ENCODE measurements around the gene ZSWIM7.
"Not testable (repeated sequence)": the region's sequence is repeated elsewhere in the genome, so short reads cannot be mapped to it uniquely, and the experiment has no call there.

Gene ZSWIM7

DNA sequence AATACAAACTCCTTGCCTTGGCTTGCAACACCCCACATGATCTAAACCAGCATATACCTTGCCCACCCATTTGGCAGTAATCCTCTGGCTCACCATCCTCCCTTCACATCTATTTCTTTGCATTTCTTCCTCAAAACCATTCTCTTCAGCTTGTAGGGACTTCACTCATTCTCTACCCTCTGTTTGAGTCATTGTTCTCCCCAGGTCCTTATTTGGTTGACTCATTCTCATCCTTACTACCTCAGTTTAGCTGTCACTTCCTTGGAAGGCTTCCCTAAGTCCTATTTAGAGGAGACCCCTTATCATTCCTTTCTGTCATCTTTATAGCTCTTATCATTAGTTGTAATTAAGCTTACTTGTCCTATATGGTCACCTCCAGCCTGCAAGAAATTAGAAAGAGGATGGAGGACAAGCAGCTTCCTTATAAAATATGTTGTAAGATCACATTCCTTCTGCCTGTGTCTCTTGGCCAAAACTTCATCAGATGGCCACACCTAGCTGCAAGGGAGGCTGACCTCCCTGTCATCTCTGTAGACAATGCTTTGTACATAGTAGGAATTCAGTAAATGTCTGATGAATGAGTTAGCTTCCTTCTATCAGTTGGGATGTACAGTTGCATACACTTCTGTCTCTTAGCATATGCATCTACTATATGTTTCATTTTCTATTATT lies 1.9 kb upstream of the ZSWIM7 start:
- peak overlapping the region; percentile 72 for H3K4me3 ChIP-seq (ENCODE audit: low read length)

DNA sequence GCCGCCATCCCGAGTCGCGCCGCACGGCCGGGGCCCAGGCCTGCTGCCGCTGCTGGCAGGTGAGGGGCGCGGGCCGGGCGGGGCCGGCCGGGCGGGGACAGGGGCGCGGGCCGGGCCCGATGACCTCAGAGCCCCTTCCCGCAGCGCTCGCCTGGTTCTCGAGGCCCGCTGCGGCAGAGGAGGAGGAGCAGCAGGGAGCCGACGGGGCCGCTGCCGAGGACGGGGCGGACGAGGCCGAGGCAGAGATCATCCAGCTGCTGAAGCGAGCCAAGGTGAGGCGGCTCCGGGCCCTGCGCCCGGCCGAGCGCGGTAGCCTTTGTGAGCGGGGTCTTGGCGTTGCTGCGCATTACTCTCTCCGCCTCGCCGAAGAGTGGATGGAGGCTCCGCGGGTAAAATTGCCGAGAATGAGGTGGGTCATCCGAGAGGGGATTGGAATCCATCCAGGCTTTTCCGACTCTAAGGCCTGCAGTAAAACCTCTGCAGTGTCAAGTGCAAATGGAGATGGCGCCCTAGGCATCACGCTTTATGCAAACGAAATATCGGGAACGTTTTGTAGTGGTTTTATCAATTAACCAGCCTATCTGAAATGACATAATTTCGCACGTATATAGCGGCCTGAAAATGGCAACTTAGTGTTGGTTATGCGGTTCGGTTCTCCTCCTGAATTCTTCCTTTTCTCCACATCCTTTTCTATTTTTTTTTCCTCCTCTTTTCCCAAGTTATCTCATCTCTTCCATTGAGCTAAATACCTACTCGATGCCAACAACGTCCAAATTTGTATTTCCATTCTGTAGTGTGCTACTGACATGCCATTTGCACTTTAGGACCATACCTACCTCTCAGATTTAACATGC lies 697 bp upstream of the ZSWIM7 start:
- DNase-seq (ENCODE audit: low read depth, low spot score): no peak

More for the DNA sequence above, 1.9 kb upstream of the ZSWIM7 start:
- DNase-seq (ENCODE audit: low read depth, low spot score): no peak

DNA sequence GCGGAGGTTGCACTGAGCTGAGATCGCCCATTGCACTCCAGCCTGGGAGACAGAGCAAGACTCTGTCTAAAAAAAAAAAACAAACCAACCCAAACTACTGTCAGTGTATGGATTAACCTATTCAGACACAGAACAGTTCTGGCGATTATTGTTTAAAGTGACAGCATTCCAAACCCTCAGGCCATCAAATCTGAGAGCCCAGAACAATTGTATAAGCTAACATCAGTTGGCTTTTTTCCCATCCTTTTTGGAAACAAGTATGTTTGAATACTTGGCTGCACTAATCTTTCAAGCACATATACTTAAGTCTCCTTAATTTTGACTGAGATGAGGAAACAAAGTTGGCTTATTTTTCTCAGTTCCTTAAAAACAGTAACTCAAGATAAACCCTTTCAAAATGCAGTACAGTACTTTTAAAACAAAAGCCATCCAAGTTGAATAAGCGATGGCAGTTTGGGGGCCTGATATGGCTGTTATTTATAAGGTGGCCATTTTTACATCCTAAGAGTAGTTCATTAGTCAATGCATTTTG lies 1.4 kb downstream of the ZSWIM7 start:
- H3K4me3 ChIP-seq (ENCODE audit: low read length): no peak overlapping the region

More for the DNA sequence above, 697 bp upstream of the ZSWIM7 start:
- peak overlapping the region; percentile 72 for H3K4me3 ChIP-seq (ENCODE audit: low read length)

DNA sequence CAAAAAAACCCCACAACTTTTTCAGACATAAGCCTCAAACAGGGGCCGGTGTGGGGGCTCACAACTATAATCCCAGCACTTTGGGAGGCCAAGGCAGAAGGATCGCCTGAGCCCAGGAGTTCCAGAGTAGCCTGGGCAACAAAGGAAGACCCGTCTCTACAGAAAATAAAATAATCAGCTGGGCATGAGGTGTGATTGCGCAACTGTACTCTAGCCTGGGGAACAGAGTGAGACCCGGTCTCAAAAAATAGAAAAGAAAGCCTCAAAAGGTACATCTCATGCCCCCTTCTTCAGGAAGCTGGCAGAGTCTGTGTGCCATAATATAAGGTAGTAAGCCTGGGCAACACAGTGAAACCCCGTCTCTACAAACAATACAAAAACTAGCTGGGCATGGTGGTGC lies 3.2 kb downstream of the ZSWIM7 start:
- H3K4me3 ChIP-seq (ENCODE audit: low read length): no peak overlapping the region
- DNase-seq (ENCODE audit: low read depth, low spot score): no peak

More for the DNA sequence above, 1.4 kb downstream of the ZSWIM7 start:
- DNase-seq (ENCODE audit: low read depth, low spot score): no peak

DNA sequence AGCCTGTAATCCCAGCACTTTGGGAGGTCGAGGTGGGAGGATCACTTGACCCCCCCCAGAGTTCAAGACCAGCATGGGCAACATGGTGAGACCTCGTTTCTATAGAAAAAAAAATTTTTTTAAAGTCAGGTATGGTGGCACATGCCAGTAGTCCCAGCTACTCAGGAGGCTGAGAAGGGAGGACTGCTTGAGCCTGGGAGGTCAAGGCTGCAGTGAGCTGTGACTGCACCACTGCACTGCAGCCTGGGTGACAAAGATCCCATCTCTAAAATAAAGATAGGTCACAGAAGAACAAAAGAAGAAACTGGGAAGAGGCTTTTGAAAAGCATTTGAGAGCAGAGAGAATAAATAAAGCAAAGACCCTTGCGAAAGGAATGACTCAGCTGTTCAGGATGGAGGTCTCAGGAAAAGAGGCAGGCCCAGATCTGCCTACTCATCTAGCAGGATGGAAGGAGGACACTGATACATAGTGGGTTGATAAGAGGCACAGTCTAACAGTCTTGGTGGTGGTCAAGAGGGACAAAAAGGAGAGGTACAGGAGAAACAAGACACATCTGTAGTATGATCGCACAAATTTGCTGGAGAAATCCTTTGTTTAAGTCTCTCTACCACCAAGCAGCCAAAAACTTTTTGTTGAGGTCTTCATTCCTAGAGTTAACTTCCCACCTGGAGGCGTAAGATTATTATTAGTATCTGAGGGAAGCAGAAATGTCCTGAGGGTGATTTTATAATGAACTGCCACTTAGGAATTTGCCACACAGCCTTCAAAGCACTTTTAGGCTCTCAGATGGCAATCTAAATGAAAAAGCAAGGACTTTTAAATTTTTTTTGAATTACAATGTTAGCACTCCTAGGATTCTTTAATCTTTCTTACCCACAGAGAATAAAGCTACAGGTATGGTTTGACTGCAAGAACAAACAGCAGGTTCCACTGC lies 17.6 kb downstream of the ZSWIM7 start:
- DNase-seq (ENCODE audit: low read depth, low spot score): no peak
- H3K4me3 ChIP-seq (ENCODE audit: low read length): no peak overlapping the region

DNA sequence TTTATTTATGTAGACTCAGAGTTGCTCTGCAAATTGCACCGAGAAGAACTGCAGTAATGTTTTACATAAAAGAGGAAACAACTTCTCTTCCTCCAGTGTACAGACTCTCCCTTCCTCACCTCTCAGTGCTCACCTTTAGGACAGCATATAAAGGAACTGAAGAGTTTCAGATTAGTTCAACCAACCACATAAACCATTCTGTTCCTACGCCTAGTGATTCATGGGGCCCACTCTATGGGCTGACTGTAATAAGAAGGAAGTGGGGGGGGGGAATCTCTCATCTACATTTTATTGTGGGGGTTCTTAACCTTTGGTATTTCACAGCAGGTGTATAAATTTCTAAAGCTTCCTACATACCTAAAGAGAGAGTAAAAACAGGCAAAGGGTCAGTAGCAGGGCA lies 18.3 kb downstream of the ZSWIM7 start:
- peak; percentile 20 for DNase-seq (ENCODE audit: low read depth, low spot score)
- no peak overlapping the region for H3K4me3 ChIP-seq (ENCODE audit: low read length)

DNA sequence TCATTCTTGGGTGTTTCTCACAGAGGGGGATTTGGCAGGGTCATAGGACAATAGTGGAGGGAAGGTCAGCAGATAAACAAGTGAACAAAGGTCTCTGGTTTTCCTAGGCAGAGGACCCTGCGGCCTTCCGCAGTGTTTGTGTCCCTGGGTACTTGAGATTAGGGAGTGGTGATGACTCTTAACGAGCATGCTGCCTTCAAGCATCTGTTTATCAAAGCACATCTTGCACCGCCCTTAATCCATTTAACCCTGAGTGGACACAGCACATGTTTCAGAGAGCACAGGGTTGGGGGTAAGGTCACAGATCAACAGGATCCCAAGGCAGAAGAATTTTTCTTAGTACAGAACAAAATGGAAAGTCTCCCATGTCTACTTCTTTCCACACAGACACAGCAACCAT lies 20.5 kb downstream of the ZSWIM7 start:
- H3K4me3 ChIP-seq (ENCODE audit: low read length); DNase-seq (ENCODE audit: low read depth, low spot score): not testable (repeated sequence)

DNA sequence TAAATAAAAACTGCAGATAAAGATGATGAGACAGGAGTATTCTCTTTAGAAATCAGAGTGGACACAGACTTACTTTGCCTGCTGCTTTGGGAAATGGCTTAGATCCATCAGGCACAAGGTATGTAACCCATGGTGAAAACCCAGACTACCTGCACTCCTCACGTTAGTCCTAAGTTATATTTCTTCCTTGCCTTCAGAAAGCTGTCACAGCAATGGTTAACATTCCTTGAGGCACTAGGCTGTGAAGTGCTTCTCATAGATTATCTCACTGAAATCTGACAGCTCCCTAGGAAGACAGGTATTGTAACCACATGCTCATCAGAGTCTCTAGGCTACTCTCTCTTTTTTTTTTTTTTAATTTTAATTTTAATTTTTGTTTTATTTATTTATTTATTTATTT lies 20.9 kb downstream of the ZSWIM7 start:
- H3K4me3 ChIP-seq (ENCODE audit: low read length): no peak overlapping the region
- no peak for DNase-seq (ENCODE audit: low read depth, low spot score)

DNA sequence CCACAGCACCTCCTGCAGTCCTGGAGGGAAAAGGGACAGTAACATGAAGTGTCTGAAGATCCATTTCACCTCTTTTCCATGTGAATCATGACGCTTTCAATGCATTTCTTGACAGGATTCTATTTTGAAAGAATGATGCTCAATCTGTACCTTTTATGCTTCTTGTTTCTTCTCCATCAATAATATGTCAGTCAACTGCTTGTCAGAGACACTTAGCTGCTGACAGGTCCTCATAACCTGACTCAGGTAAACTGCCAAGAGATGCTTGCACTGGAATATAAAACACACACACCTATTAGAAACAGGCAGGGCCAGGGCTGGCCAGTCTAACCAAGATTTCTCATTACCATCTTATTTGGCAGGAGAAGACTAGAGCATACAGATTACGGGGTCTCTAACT lies 21.6 kb downstream of the ZSWIM7 start:
- H3K4me3 ChIP-seq (ENCODE audit: low read length): no peak overlapping the region
- no peak for DNase-seq (ENCODE audit: low read depth, low spot score)

DNA sequence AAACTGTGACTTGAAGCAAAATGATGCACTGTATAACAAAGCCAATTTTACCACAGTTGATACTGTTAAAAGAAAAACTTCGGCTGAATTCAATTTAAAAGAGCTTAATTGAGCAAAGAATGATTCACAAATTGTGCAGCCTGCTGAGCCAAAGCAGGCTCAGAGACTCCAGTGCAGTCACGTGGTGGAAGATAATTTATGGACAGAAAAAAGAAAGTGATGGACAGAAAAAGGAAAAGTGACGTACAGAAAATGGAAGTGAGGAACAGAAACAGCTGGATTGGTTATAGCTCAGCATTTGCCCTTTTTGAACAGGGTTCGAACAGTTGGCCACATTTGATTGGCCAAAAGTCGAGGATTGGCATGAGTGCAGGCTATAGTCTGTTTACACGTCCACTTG lies 25.7 kb downstream of the ZSWIM7 start:
- no peak overlapping the region for H3K4me3 ChIP-seq (ENCODE audit: low read length)
- DNase-seq (ENCODE audit: low read depth, low spot score): no peak

DNA sequence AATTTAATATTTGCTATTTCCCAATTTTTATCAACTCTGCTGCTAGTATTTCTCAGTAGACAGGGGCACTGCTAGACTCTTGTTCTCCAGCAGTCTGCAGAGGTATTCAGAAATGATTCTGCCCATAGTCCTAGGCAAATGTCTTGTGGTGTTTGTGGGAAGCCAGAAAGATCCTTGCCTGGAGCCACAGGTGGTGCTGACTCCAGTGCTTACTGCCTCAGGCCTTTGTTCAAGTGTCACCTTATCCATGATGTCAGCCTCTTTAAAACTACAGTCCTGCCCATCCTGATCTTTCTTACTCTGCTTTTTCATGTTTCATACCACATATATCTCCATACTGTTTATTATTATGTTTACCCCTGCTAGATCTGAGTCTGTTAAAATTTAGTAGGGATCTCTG lies 26.5 kb downstream of the ZSWIM7 start:
- no peak overlapping the region for H3K4me3 ChIP-seq (ENCODE audit: low read length)
- DNase-seq (ENCODE audit: low read depth, low spot score): peak; percentile 64

DNA sequence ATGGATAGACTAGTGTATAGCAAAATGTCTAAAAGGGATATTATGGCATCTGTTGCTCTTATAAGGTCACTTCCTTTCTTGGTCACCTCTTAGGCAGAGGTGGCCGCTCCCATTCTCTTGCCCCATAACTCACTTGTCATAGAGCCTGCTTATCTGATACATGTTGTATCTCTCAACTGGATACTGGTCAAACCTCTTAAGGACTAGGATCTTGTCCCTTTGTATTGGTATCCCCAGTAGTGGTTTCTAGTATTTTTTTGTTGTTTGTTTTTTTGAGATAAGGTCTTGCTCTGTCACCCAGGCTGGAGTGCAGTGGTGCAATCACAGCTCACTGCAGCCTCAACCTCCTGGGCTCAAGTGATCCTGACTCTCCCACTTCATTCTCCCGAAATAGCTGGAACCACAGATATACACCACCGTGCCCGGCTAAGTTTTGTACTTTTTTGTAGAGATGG lies 27.0 kb downstream of the ZSWIM7 start:
- DNase-seq (ENCODE audit: low read depth, low spot score): no peak
- H3K4me3 ChIP-seq (ENCODE audit: low read length): no peak overlapping the region

DNA sequence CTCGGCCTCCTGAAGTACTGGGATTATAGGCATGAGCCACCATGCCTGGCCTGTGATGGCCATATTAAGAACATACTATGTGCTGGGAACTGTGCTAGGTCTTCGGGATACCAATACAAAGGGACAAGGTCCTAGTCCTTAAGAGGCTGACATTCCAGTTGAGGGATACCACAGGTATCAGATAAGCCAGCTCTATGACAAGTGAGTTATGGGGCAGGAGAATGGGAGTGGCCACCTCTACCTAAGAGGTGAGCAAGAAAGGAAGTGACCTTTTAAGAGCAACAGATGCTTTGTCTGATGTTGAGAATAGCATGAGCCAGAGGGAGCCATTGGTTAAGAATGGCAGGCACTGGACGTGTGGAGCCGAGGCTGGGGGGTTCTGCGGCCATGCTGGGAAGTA lies 27.6 kb downstream of the ZSWIM7 start:
- H3K4me3 ChIP-seq (ENCODE audit: low read length): no peak overlapping the region
- no peak for DNase-seq (ENCODE audit: low read depth, low spot score)

DNA sequence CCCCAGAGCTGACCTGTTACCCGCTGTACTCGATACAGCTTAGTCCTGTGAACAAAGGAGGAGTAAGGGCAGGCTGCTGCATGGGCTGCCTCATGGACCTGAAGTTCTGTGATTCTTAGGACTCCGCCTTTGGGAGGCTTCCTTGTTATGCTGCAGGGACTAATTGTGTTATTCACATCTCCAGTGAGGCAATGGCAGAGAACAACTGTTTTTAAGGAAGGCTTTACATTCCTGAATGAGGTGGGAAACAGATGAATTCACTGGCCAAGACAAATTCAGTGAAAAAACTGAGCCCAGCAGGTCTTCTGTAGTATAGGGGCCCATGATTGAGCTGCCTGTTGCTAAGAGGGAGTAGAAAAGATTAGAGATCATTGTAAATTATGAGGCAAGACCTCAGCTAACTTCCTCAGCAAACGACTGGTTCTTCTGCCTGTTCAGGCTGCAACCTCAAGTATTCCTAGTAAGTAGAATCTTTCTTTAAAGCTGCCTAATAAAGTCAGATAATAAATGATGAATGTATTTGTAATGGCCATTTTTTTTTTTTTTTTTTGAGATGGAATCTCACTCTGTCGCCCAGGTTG lies 28.3 kb downstream of the ZSWIM7 start:
- no peak overlapping the region for H3K4me3 ChIP-seq (ENCODE audit: low read length)
- no peak for DNase-seq (ENCODE audit: low read depth, low spot score)

DNA sequence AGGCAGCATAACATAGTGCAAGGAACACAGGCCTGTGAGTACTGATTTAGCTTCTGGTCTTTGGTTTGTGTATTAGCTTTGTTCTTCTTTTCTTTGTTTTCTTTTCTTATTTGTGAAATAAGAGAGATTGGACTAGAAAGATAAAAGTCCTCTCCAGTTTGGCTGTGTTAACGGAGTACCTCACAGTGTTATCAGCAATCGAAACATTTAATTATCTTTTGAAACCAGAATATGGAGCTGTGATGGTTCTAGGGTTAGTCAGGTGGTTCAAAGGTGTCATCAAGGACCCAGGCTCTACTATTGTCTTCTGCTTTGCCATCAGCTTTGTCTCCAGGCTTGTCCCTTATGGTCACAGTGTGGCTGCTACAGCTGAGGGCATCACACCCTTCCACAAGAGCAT lies 29.0 kb downstream of the ZSWIM7 start:
- H3K4me3 ChIP-seq (ENCODE audit: low read length): no peak overlapping the region
- DNase-seq (ENCODE audit: low read depth, low spot score): no peak

DNA sequence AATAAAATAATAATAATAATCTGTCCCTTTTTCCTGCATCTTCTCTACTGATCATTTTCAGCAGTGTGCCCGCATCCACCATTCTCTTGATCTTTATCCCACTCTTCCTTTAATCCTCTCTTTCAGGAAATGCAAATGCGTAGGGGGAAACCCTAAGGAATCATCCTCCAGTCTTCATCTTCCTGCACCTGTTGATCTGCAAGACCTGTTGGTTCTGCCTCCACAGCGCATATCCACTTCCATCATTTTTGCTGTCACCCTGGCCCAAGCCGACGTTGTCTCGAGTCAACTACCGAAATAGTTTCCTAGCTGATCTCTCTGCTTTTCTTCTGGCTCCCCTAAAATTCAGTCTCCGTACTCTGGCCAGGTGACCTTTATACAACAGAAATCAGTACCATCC lies 30.0 kb downstream of the ZSWIM7 start:
- DNase-seq (ENCODE audit: low read depth, low spot score): no peak
- no peak overlapping the region for H3K4me3 ChIP-seq (ENCODE audit: low read length)

DNA sequence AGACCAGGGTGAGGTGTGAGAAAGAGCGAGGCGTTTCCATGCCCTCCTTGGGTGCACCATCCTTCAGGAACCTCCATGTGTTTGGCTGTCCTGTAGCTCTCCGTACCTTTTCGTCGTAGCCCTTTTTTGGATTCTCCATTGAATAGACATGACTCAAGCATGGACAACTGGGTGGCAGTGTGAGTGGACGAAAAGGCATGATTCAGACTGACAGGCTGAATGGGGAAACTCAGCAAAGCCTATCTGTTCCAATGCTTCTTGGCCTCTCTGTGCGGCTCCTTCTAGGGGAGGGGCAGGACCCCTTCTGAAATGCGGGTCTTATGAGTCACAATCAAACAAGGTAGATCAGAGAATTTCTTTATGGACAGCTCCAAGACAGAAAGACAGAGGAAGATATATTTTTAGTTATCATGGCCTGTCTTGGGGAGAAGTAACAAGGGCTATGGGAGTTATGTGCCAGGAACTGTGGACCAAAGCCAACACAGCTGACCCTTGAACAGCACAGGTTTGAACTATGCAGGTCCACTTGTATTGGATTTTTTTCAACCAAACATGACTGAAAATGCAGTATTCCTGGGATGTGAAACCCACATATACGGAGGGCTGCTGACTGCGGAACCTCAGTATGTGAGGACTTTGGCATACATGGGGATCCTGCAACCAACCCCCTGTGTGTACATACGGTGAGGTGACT lies 31.7 kb downstream of the ZSWIM7 start:
- no peak for DNase-seq (ENCODE audit: low read depth, low spot score)
- H3K4me3 ChIP-seq (ENCODE audit: low read length): no peak overlapping the region

DNA sequence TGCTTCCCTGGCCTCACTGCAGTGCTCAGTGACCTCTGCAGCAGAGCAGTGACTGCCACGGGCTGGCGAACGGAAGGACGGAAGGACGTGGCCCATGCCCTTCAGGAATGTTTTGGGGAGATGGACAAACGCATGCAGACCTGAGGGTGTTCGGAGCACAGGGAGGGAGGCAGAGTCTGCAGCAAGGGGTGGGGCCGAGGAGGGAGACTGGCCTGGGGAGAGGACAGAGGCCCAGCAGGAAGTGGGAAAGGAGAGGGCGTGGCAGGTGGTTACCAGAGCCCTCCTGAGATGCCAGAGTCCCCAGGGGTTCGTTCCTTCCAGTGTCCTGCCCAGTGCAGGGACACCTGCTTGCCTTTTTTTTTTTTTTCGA lies 32.6 kb downstream of the ZSWIM7 start:
- peak overlapping the region; percentile 37 for H3K4me3 ChIP-seq (ENCODE audit: low read length)

More for the DNA sequence above, 32.6 kb downstream of the ZSWIM7 start:
- DNase-seq (ENCODE audit: low read depth, low spot score): peak; percentile 38
